Stimulated activated CD8-positive, alpha-beta memory T cell treated with anti-CD3 and anti-CD28 coated beads, Interleukin-4, amount 100 ng/mL, for 48 hours (primary cell): ENCODE results near the gene INHBA.

Experiments used
- DNase-seq: peaks from one replicate; pipeline ENCODE4 v3.0.0-alpha.2; 2020

The INHBA gene

DNA sequence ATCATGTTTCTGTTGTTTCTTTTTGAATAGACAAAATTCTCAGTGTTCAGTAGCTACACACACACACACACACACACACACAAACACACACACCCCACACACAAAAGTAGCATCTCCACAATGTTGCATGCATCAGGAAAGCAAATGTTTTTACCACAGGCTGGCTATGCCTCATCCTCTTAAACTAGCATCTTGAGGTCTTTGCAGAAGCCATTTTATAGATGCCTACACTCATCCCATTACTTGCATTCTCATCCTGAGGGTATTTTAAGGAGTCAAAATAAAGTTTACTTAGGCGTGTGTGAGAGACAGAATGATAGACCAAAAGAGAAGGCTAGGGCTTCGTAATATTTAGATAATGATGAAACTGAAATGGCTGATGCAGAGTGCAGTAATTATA lies 7.9 kb upstream of the INHBA start:
- no peak for DNase-seq

DNA sequence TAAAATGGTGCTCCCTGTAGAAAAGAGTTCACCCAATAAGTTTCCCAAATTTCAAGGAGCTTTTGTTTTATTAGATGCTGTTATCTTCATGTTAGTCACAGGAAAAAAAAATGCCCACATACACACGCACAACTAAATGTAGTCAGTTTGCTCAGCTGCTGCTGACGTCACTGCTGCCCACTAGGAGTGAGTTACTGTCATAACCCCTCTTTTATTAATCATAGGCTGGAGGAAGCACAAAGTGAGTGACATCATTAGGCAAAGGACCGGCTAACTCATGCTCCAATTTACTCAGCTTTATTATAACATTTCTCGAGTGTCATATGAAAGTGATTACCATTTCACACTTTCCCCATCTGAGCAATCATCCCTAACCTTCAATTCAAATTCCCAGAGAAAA lies 6.7 kb upstream of the INHBA start:
- DNase-seq = no peak

DNA sequence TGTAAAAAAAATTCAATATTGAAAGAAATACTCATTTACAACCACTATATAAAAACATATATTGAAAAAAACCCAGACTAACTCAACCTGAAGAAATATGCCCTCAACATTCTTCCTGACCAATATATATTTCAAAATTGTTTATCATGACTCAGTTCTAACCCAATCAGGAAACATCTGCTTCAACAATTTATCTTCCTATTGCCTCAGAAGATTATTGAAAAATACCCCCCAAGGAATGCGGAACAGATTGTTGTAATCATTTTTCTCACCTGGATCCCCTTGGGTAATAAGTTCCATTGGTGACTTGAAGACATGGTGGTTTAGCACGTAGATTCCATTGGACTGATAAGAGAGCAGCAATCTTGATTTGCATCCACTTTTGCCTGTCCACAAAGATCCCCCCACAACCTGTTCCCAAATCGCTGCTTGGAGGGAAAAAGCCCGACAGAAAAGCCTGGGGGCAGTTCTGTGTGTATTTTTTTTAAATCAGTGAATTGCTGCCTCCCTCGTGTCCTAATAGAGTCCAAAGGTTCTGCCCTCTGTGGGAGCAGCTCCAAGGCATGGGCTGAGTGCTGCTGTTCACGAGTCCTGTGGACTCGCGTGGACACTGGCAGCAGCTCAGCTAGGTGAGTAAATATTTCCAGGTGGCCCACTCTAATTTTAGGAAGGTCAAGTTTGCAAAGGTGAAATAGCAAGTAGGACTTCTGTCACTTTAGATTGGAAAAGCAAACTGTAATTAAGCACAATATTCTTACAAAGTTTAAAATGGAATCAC lies 5.9 kb upstream of the INHBA start:
- DNase-seq = no peak

DNA sequence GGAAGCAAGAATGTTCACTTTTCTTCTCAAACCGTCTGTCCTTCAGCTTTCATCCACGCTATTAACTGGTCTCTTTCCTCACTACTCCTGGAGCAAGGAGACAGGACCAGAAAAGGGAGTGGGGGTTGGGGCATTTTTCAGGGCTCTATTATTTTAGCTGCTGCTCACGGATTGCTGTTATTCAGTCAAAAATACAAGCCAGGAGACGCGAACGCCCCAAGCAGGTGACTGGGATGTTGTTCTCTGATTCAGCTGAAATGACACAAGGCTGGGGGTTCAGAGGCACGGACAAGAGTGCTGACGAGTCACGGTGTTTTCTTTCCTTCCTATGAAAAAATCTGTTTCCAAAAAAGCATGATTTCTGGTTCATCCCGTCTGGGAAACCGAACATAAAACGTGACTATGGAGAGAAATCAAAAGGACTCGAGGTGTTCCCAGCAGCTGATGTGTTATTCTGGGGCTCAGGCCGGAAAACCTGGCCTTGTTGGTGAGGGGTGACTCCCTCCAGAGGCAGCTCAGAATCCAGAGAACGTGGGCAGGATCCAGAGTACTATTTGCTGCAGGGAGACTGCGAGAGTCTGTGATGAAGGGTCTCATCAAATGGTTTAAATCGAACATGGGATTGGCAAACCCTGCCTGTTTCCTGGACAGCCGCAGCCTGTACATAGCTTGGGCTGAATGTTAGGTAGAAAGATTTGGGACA lies 3.5 kb upstream of the INHBA start:
- no peak for DNase-seq

DNA sequence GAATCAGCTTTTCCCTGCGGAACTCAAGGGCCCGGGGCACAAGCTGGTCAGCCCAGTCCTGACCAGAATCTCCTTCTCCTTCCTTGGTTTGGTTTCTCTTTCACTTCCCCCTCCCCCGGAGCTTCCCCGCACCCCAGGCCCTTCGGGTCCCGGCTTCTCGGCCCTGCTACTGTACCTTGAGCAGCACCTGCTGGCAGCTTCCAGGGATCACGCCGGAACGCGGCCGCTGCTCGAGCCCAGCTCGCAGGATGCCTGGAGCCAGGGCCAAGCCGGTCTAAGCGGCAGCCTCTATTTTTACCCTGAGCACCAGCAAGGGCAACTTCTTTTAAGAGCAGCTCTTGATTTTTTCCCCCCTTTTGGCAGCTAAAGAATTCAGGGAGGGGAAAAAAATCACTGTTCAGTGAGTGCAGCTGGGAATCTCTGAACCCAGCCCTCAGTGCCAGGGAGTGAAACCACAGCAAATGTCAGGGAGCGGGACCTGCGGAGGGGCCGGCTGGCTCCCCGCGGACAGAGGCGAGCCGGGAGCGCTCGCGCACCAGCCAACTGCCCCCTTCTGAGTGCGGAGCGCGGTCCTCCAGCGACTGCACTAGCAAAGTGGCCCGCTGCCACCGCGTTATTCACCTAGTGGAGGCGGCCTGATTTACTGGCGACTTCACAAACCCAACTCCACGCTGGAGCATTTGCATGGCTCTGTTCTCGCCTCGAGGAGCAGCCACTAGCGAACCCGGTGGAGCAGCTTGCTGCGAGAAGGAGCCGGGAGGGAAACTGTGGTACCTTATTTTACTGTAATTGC lies 2.4 kb upstream of the INHBA start:
- DNase-seq = peak; percentile 66

DNA sequence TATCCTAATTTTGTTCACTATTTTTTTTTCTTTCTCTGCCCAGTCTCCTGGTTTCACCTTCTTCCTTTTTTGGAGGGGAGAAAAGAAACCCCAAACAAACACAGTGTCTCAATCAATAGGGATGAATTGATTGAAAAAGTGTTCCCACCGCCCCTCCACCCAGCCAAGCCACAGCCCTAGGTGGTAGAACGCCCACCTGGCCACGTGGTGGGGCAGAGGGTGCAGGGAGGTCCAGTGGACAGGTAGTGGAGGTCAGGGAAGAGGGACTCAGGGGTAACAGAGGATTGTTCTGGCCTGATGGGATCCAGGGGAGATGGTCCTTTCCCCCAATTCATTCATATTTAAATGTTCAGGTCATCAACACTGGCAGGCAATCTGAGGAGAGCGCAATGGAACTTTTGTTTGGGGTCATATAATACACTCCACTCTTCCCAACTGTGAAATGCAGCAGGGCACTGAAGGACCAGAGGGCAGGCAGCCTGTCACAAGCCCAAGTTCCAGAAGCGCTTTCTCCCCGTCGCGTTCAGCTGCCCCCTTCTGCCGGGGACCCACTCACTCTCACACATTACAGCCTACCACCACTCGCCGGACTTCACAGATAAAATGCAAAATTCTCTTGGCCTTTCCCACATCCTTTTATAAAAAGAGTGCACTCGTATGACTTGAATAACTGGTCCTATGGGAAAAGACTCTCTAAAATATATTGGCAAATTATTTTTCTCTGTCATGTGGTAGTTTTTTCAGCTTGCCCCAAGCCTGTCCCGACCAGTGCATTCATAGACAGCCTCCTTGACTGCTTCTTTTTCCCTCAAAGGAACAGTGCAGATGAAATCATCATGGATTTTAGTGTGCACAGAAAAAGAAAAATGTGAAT lies 1.6 kb downstream of the INHBA start:
- DNase-seq = no peak

DNA sequence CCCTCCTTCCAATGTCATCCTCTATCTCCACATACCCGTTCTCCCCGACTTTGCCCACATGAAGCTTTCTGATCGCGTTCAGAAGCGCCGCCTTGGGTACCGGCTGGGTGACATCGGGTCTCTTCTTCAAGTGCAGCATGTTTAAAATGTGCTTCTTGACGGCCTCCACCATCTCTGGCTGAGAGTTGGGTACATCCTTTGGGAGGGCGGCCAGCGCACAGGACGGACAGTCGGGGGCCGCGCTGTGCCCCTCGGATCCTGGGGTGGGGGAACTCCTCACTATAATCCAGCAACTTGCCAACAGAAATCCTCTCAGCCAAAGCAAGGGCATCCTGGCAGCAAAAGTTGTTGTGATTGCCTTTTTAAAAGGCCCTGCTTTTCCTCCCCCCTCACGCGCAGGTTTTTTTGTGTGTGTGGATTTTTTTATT lies 2.8 kb downstream of the INHBA start:
- no peak for DNase-seq

DNA sequence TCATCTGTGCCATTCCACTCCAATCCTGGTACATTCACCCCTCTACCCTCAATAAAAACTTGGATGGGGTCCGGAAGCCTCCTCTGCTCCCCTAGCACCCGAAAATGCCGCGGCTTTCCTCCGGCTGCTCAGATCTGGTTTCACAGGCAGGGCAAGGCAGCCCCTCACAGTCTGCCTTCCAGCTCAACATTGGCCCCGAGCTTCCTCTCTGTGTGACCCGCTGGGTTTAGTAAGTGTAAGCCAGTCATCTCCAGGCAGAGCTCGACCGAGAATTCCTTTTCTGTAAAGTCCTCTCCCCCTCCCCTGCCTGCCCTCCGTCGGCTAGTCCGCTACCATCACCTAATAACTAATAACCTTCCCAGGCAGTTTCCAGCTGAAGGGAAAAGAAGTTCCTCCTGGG lies 3.4 kb downstream of the INHBA start:
- no peak for DNase-seq

DNA sequence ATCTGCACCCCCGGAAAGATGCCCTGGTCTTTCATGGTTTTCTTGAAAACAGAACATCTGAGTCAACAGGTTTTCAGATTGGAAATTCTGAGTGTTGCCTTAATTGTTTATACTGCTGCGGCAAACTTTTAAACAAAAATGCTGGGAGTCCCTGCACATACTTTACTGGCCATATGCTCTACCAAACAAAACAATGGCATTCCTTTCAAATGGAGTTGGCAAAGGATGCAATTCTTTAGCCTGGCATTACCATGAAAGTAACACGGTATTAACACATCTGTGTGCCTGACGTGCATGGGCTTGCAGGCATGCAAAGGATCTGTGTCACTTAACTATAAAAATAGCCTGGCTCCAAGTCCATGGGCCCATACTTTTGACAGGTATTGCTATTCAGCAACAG lies 4.2 kb downstream of the INHBA start:
- no peak for DNase-seq

DNA sequence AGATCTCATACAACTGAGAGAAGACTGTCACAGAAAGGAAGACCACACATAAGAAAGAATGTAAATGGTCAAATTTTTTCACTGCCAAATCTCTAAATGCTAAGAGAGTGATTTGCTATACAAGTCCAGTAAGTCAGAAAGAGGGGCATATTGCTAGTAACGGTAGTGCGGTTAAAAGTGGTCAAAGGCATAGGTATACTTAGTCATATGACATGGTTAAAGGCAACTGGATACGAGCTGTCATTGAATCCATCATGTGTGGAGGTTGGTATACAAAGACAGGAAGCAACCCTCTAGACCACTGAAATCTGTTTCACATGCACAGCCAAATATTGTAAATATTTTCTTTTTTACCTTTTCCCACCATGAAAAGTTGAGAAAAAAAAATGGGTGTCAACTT lies 4.8 kb downstream of the INHBA start:
- DNase-seq = no peak

DNA sequence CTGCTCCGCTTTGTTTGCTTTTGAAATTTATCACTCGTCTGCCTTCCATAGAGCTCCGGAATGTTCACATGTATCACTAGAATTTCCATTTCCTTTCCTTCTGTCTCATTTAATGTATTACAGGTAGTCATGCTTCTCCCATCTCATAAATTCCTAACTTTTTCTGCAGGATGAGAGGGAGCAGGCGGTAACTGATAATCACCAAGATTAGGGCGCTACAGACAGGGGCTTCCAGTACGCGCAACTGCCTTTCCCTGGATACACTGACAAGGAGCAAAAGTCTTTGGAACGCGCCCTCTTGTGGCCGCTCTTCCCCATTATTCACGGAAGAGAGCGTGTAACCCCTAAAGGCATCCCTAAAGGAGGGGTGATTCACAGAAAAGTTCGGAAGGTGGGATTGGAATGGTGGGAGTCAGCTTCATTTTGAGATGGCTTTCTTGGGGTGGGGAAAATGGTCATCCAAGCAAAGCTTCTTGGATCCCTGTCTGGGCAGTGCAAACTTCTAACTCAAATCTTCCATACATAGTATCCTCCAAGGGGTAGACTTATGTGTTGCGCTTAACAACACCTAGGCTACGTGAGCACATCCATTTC lies 6.5 kb downstream of the INHBA start:
- peak; percentile 53 for DNase-seq

DNA sequence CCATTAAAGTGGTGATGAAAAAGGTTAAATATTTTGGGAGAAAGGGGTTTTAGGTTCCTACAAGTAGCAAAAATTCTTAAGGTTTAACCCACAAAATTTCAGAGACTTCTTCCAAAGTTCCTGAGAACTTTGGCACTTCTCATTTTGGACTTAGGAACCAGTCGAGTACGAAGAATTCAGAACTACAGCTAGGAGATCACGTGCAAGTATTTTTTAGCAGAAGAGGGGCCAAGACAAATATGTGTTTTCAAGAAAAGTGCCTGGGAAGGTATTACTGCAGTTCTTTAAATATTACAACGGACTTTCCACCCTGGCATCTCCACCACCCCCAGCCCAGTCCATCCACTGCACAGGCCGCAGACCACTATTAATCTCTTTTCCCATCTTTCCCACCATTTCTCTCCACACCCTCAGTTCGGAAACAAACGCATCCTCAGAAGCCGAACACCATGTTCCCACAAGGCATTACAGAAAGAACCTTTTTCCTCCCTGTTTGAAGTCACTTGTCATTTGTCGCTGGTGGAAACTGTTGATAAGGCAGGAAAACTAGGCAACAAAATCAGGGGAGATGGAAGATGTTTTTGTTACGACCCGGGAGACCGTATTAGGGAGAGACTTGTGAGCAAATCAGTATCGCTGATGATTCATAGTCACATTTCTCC lies 7.1 kb downstream of the INHBA start:
- DNase-seq = no peak

DNA sequence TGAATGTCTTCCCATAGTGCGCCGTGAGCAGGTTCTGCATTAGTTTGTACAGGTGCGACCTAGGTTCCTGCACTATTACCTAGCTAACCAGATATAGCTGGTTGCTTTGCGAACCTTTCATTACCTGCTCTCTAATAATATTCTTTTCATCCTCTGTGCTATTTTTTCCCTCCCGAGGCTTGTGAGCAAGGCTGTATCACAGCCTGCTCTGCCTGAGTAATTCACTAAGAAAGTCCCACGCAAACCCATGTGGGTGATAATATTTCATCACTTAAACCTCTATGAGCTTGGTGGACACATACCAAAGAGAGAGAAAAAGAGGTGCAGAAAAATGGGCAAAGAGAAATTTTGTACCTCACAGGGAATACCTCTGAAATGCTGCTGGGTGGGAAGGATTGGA lies 8.4 kb downstream of the INHBA start:
- no peak for DNase-seq

DNA sequence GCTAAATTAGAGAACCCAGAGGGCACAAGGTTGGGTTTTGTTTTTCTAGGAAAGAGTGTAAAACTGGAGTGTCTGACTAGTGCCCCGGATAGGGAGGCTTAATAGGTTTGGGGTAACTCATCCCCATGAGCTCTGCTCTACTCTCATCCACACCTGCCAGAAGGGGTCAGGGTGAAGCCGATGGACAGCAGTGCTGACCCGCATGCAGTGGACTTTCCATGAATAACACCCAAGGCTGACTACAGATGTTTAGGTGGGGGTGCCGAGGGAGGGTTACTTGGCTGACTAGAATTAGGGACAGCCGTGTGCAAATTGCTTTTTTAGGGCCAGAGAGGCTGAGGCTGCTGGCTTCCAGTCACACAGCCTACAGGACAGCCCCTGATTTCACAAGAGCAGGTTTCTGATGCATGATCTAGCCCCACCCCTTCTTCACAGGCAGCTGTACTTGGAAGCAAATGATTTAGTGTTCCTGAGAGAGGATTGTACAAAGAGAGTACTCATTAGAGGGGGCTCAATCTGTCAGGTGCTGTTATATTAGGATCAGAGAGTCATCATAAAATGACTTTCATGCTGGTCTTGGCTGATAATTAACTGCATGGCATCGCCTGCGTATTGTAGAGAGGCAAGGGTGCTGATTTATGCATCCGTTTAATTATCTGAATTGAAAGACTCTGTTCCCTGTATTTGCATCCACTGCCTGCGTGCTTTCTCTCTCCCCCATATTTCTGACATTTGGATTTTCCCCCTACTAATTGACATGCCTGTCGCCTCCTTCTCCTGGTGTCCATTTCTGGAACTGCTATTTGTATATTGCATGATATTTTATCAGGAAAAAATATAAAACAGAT lies 9.5 kb downstream of the INHBA start:
- no peak for DNase-seq

DNA sequence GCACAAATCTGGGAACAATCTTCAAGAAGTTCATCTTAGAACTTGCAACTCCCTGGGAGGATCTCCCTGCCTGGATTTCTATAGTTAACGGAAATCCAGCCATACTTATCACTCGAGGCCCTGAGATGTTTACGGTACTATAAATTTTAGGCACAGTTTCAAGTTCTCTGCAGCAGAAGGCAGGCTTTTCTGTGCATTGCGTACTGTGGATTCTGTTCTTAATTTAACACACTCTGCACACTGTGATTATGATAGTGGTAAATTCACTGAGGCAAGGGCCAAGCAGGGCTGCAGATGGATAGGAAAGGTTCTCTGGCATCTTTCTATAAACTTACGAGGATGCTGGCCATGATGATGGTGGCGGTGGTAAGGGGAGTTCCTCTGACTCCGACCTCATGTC lies 10.6 kb downstream of the INHBA start:
- DNase-seq = no peak

DNA sequence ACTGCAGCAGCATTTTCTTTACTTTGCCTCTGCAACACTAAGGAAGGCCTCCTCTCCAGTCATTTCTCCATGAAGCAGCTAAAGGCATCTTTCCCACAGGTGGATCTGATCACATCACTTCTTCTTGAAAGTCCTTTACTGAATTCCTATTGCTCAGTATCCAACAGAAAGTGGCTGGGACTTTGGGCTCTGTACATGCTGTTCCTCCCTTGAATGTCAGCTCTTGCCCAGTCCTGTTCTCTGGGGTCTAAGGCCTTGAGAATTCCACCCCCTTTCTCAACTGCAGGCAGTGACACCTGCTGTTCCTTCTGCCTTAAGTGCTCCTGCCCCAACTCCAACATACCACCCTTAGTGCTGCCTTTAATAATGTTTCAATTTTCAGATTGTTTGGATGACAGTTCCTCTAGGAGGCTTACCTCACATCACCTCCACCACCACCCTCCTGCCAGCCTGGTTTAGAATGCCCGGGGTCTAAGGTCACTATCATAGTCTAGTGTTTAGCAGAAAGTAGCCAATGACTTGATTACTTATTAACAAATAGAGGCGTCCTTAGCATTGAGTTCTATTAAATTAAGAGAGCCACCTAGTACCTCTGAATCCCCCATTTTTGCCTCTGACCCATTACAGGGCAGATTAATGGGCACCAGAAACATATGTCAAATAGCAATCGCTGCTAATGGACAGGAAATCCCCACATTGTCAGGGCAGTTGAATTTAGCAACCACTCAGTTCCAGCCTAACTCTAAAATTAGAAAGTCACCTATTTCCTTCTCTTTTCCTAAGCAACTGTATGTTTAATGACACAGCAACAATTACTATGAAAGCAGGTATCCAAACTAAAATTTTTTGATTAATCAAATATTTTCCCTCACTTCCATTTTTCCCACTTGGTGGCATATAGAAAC lies 11.4 kb downstream of the INHBA start:
- DNase-seq = no peak

DNA sequence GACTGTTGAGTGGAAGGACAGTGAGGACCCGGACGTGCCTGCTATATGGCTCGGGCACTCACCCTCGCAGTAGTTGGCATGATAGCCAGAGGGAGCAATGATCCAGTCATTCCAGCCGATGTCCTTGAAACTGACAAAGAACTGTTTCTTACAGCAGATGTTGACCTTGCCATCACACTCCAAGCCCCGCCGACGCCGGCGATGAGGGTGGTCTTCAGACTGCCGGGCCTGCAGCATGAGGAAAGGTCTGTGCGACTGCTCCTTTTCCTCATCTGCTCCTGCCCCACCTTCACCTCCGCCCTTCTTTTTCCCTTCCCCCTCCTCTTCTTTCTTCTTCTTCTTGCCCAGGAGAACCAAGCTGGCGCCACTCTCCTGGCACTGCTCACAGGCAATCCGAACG lies 13.1 kb downstream of the INHBA start:
- no peak for DNase-seq

DNA sequence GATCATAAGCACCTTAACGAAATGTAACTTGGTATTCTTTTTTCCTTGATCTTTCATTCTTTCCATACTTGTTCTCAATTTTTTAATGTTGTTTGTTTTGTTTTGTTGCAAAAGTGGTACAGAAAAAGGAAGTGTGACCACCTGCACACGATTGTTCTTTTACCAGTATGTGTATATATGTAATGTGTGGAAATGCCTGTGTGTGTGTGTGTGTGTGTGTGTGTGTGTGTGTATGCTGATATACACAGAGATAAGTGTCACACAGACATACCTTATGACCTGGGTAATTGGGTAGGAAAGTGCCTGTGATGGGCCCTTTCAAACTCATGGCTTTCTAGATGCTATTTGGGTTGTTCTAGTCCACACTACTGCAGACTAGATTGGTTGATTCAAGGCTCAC lies 14.0 kb downstream of the INHBA start:
- no peak for DNase-seq

DNA sequence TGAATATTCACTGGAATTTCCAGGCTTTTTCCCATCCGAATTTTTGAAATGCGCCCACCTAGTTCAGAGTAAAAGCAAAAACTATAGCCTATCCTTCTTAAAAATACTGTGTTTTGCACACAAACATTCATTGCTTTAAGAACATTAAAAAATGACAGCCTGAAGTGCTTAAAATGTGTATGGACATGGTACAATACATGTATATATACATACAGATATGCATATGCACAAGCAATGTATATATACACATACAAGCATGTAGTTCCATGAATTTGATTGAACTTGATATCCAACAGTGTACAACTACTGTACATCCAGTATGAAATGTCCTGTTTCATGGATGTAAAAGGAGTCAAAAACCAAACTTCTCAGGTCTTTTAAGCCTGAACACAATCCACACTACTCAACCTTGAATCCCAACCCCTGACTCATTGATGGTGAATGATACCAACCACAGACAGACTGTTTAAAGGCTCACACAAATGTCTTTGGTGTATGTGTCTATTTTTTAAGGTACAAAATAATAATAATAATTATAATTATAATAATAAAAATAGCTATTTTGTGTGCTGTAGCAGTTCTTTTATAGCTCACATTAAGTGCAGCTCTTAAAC lies 14.8 kb downstream of the INHBA start:
- DNase-seq = no peak
